Measurements from ENCODE around the gene MACIR. TPM values are rescaled to one million over a fixed set of nuclear protein-coding genes. Genes with fewer than 3 reads are reported as not detected.

MACIR gene
- total and polyA plus RNA-seq, 3 donors from 2014 or later, result 12.8 to 21.6 (median 18.4) TPM

DNA sequence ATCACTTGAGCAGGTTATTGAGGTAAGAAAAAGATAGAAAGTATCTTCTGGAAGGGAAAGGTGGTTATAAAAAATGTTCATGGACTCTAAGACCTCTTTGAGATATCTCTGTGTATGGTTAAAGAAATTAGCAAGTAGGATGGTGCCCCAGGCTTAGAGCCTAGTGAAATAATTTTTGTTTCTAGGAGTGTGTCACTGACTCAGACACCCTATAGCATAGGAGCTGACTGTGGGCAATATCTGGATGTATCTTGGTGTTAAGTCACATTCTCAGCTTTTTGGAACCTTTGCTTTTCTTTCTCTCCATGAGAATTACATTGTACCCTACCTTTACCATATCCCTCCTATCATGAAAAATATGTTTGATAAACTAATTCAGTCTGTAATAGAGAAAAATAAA, 12.0 kb downstream of the MACIR start:
- peaks cover 4% of the 10 kb centered on the region for H3K4me1 ChIP-seq
- H3K4me3 ChIP-seq, result no peak overlapping the region
- intact Hi-C loops (cut with DNase I; ENCODE audit: low total_unique reads), result no loop called here
- TF ChIP-seq POLR2A (IDR thresholded peaks at IDR 0.05), result no peak
- TF ChIP-seq, protein P1, sequence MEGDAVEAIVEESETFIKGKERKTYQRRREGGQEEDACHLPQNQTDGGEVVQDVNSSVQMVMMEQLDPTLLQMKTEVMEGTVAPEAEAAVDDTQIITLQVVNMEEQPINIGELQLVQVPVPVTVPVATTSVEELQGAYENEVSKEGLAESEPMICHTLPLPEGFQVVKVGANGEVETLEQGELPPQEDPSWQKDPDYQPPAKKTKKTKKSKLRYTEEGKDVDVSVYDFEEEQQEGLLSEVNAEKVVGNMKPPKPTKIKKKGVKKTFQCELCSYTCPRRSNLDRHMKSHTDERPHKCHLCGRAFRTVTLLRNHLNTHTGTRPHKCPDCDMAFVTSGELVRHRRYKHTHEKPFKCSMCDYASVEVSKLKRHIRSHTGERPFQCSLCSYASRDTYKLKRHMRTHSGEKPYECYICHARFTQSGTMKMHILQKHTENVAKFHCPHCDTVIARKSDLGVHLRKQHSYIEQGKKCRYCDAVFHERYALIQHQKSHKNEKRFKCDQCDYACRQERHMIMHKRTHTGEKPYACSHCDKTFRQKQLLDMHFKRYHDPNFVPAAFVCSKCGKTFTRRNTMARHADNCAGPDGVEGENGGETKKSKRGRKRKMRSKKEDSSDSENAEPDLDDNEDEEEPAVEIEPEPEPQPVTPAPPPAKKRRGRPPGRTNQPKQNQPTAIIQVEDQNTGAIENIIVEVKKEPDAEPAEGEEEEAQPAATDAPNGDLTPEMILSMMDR (IDR thresholded peaks at IDR 0.05), result no peak
- H3K27ac ChIP-seq, result no peak overlapping the region
- DNase-seq, result no peak
- no peaks in the 10 kb centered on the region for H3K36me3 ChIP-seq (ENCODE audit: low read depth, missing control alignments)
- no peaks in the 10 kb centered on the region for H3K27me3 ChIP-seq
- H3K9me3 ChIP-seq, result no peaks in the 10 kb centered on the region

DNA sequence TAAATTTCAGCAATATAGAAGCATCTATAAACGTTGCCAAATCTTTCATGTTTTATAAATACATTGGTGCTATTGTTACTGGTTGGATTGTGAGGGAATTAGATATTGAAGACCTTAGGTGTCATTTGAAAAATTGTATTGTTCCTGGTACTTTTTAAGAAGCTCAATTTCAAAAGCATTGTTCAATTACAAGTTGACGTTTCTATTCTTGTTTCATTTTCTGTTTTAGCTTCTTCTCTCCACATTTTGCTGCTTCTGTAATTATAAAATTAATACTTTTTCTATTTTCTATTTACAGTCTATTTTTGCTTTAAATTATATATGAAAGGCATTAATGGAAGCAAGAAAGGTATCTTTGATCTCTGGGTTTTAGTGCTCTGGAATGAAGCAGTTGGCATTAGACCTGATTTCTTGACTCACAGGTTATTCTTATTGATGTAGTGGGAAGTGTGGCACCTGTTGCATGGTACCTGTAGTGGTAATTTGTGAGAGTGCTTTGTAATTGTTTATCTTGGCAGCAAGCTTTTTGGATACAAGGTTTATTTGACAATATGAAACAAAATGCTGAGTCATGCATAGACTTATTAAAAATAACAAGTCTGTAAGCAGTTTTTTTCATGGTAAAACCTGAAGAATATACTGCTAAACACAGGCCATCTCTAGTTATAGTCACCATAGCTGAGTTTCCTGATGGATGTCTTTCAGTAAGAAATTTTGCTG, 13.2 kb downstream of the MACIR start:
- H3K4me1 ChIP-seq, result peaks cover 4% of the 10 kb centered on the region
- intact Hi-C loops (cut with DNase I; ENCODE audit: low total_unique reads), result no loop called here
- H3K27me3 ChIP-seq, result no peaks in the 10 kb centered on the region
- no peak for TF ChIP-seq POLR2A (IDR thresholded peaks at IDR 0.05)
- TF ChIP-seq, protein P1 (IDR thresholded peaks at IDR 0.05), result no peak
- no peaks in the 10 kb centered on the region for H3K36me3 ChIP-seq (ENCODE audit: low read depth, missing control alignments)
- DNase-seq, result no peak
- H3K27ac ChIP-seq, result no peak overlapping the region
- no peaks in the 10 kb centered on the region for H3K9me3 ChIP-seq
- no peak overlapping the region for H3K4me3 ChIP-seq
- WGBS, 2 donors, result 53 to 69% methylated on average over 2 of the region's 2 CpGs

- Histone ChIP-seq H3K4me3 (no peak overlapping the region), H3K36me3 (ENCODE audit: low read depth, missing control alignments) (no peaks in the 10 kb centered on the region), H3K4me1 (peaks cover 4% of the 10 kb centered on the region), H3K27ac (no peak overlapping the region), H3K9me3 (no peaks in the 10 kb centered on the region), H3K27me3 (no peaks in the 10 kb centered on the region)
- DNase-seq, result no peak
- TF ChIP-seq, protein P1 (IDR thresholded peaks at IDR 0.05), result no peak
- no peak for TF ChIP-seq POLR2A (IDR thresholded peaks at IDR 0.05)
- 89% methylated on average over 2 of the region's 2 CpGs for WGBS, 2 donors
- intact Hi-C loops (cut with DNase I; ENCODE audit: low total_unique reads), result no loop called here
Measured at GRCh38 chr5:103272377-103272776, 13.8 kb downstream of the MACIR start.

GRCh38 chr5:103273952-103274351, 15.4 kb downstream of the MACIR start:
- no peak overlapping the region for H3K27ac ChIP-seq
- no peaks in the 10 kb centered on the region for H3K36me3 ChIP-seq (ENCODE audit: low read depth, missing control alignments)
- intact Hi-C loops (cut with DNase I; ENCODE audit: low total_unique reads), result no loop called here
- H3K27me3 ChIP-seq, result no peaks in the 10 kb centered on the region
- DNase-seq, result no peak
- H3K4me3 ChIP-seq, result no peak overlapping the region
- 96 to 99% methylated on average over 3 of the region's 3 CpGs for WGBS, 2 donors
- no peak for TF ChIP-seq POLR2A (IDR thresholded peaks at IDR 0.05)
- TF ChIP-seq, protein P1 (IDR thresholded peaks at IDR 0.05), result no peak
- H3K4me1 ChIP-seq, result peaks cover 4% of the 10 kb centered on the region
- H3K9me3 ChIP-seq, result no peaks in the 10 kb centered on the region

- no peaks in the 10 kb centered on the region for H3K27me3 ChIP-seq
- TF ChIP-seq, protein P1 (IDR thresholded peaks at IDR 0.05), result no peak
- TF ChIP-seq POLR2A (IDR thresholded peaks at IDR 0.05), result no peak
- H3K9me3 ChIP-seq, result no peaks in the 10 kb centered on the region
- H3K27ac ChIP-seq, result no peak overlapping the region
- H3K4me1 ChIP-seq, result no peaks in the 10 kb centered on the region
- H3K36me3 ChIP-seq (ENCODE audit: low read depth, missing control alignments), result no peaks in the 10 kb centered on the region
- intact Hi-C loops (cut with DNase I; ENCODE audit: low total_unique reads), result no loop called here
- WGBS, 2 donors, result 86 to 97% methylated on average over 6 to 12 of the region's 12 CpGs
- no peak for DNase-seq
- H3K4me3 ChIP-seq, result no peak overlapping the region
Measured at GRCh38 chr5:103275851-103276250, 17.3 kb downstream of the MACIR start.
